SW480 (cell line): ENCODE results near the gene TNFRSF11A.

Experiments used
- DNase-seq: peaks from one replicate; pipeline ENCODE4 v3.0.0-alpha.2; 2016; ENCODE audit warnings: low spot score

The TNFRSF11A gene

GRCh38 chr18:62324917-62325805 lies at the start of gene TNFRSF11A:
Gene TNFRSF11A, plus strand, starts transcription at chr18:62325310. Its CDS starts 43 bp downstream, at chr18:62325353.
- peak; percentile 2 for DNase-seq

DNA sequence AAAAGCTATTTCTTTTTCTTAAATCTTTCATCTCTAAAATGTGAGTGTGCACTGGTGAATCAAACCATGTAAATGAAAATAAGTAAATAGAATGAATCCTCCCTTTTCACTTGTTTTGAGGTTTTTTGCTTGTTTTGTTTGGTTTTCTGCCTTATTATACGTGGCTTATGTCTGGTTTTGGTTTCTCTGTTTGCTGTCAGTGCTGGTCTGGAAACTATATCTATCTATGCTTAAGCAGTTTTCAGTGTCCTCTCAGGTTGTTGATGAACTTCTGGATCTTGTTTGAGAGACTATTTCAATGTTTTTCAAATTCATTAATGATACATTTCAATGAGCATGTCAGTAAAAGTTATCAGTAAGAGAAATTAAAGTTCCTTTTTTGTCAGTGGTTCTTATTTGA lies 48.1 kb upstream of the TNFRSF11A start:
- DNase-seq = no peak

GRCh38 chr18:62279561-62279960 lies 45.5 kb upstream of the TNFRSF11A start:
- DNase-seq = no peak

GRCh38 chr18:62280058-62280457 lies 45.1 kb upstream of the TNFRSF11A start:
- no peak for DNase-seq

DNA sequence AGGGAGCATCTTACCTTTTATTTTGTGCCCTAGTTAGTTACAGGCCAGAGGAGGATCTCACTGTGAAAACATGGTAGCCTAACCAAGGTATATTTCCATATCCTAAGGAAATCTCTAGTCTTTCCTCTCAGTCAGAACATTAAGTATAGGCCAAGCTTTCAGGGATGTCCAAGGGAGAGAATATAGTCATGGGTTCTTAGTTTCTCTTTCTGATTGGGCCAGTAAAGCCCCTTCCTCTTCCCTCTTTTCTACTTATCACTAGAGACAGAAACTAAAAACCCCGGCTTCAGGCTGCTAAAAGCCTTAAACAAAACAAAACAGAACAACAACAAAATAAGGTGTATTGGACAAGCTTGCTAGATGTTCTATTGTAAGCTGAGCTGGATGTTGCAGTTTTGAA lies 44.3 kb upstream of the TNFRSF11A start:
- no peak for DNase-seq

GRCh38 chr18:62281684-62282083 lies 43.4 kb upstream of the TNFRSF11A start:
- DNase-seq = no peak

- no peak for DNase-seq
These were observed 42.9 kb upstream of the TNFRSF11A start for GRCh38 chr18:62282188-62282629.

GRCh38 chr18:62284637-62285036 lies 40.5 kb upstream of the TNFRSF11A start:
- DNase-seq = no peak

DNA sequence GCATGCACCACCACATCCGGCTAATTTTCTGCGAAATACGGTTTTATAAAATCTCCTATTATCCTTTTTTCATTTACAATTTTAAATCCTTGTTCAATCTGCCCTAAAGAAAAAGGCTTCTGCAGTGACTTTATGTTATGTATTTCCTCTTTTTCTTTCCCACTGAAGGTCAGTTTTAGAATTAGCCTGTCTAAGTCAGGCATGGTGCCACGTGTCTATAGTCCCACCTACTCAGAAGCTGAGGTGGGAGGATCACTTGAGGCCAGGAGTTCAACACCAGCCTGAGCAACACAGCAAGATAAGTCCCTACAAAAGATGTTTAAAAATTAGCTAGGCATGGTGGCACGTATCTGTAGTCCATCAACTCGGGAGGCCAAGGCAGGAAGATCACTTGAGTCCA lies 39.8 kb upstream of the TNFRSF11A start:
- DNase-seq = no peak

DNA sequence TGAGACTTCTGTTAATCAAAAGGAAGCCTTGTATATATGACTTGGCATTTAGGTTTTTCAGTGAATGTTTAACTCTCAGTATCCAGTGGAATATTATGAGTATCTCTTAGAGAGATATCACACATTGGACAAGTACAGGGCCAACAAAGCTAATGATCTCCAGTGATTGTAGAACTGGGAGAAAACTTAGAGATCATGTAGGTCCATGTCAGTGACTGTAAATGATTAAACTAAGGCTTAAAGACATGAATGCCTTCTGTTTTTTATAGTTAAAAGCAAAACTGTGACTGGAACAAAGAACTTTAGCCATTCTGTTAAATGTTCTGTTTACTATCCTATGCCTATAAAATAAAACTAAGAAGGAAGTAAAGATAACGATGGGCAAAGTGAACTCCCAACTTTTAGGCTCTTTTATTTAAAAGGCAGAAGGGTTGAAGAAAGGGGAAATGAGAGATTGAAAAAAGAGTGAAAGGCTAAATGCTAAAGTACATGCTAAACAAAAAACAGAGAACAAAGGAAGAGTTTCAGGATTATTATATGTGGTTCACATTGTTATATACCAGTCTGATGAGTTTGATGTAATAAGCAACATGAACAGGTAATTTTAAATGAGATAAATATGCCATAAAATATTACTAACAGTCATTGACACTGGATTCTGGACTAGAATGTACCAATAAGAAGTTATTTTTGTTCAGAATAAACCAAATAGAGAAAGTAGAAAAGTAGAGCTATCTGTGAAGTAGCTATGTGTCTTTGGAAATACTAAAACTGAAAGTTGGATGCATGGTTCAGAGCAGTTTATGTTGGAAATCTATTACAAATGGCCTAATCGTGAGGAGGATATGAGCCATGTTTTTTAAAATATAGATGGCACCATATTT lies 37.1 kb upstream of the TNFRSF11A start:
- no peak for DNase-seq

- DNase-seq = no peak
These were observed 36.5 kb upstream of the TNFRSF11A start for GRCh38 chr18:62288665-62289008.

- DNase-seq = no peak
These were observed 36.1 kb upstream of the TNFRSF11A start for GRCh38 chr18:62289047-62289446.

GRCh38 chr18:62294073-62294472 lies 31.0 kb upstream of the TNFRSF11A start:
- no peak for DNase-seq

DNA sequence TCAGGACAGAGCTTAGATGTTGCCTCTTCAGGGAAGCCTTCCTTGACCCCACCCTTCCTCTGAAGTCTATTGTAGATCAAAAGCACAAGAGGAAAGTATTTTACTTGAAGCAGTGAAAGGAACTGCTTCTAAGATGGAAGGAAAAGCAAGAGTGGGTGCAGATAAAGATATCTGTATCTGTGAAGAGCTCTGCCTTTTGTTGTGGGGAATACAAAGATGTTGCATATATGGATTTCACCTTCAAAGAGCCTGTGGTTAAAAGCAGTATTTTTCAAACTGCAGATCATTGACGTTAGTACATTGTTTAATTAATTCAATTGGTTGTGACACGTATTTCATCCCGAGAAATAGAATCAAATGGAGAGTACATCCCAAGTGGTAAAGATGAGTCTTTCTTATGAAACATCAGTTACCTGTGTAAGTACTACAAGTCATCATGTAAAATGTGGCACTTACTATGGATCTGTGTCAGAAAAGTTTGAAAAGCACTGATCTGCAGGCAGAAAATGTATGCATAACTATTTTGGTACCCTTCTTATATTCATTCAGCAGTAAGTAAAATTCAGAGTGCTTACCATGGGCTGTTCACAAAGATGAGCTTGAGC lies 24.6 kb upstream of the TNFRSF11A start:
- no peak for DNase-seq

DNA sequence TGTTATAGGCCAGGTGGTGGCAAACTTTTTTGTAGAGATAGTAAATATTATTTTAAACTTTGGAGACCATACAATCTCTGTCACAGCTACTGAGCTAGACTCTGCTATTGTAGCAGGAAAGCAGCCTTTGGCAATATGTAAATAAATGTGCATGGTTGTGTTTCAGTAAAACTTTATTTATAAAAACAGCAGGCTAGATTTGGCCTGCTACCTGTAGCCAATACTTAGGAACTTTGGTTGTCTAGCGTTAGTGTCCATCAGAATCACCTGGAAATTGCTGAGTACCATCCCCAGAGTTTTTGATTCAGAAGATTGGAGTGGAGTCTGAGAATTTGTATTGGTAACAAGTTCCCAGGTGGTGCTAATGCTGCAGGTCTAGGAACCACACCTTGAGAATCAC lies 23.8 kb upstream of the TNFRSF11A start:
- DNase-seq = no peak

GRCh38 chr18:62312851-62313250 lies 12.3 kb upstream of the TNFRSF11A start:
- no peak for DNase-seq

GRCh38 chr18:62318228-62319180 lies 6.6 kb upstream of the TNFRSF11A start:
- no peak for DNase-seq

GRCh38 chr18:62321201-62321600 lies 3.9 kb upstream of the TNFRSF11A start:
- DNase-seq = no peak

DNA sequence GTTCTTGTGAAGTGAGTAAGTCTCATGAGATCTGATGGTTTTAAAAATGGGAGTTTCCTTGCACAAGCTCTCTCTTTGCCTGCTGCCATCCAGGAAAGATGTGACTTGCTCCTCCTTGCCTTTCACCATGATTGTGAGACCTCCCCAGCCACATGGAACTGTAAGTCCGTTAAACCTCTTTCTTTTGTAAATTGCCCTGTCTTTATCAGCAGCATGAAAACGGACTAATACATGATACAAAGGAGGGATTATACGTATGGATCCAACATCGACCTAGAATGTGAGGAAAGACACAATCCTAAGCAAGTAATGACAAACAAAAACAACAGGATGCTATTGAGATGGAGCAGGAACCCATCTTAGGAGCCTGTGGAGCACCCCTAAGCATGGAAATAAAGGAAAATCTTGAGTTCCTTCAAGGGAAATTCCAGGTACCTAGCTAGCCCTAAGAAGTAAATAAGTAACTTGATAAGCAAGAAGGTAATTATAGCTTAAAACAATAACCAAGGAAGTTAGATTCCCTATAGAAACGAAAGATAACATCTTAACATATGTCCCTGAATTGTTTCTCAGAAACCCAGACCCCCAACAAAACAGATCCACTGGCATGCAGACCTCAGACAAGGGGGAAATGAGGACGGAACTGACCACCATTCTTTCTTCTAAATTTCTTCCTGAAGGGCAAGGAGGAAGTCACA lies 1.5 kb upstream of the TNFRSF11A start:
- no peak for DNase-seq

GRCh38 chr18:62324181-62324828 lies 805 bp upstream of the TNFRSF11A start:
- no peak for DNase-seq
